ENCODE measurements around the gene PSAPL1. TPM values are rescaled to one million over a fixed set of nuclear protein-coding genes. Genes with fewer than 3 reads are reported as not detected.

The PSAPL1 gene
- total and polyA plus RNA-seq, 2 of the 8 experiments (the other 6 are each of a cell fraction or from before 2014, with no cell fraction given) = 0.03 TPM; not detected in 1

GRCh38 chr4:7470522-7471128 is 35.9 kb upstream of the PSAPL1 start (continued):
- TF ChIP-seq BRCA1 (IDR thresholded peaks at IDR 0.05; ENCODE audit: low read depth, low read length) = no peak
- TF ChIP-seq TCF12 (IDR thresholded peaks at IDR 0.05; ENCODE audit: low read depth, low read length) = no peak
- no peak for TF ChIP-seq KDM5A (IDR thresholded peaks at IDR 0.05; ENCODE audit: low read length)
- no peak for TF ChIP-seq KDM4A (IDR thresholded peaks at IDR 0.05; ENCODE audit: low read depth, low read length, severe bottlenecking)
- no peak for TF ChIP-seq CHD1 (IDR thresholded peaks at IDR 0.05; ENCODE audit: low read depth, low read length)
- TF ChIP-seq TEAD4 (IDR thresholded peaks at IDR 0.05; ENCODE audit: low read depth, low read length) = no peak
- TF ChIP-seq SUZ12 (IDR thresholded peaks at IDR 0.05; ENCODE audit: low read length) = no peak

All from H1 (cell line).